CD4-positive, alpha-beta memory T cell (primary cell): ENCODE data around the gene TENT4B. TPM values are rescaled to one million over a fixed set of nuclear protein-coding genes. Genes with fewer than 3 reads are reported as not detected.

ENCODE experiments used
- CTCF ChIA-PET: fragments of 350-600 bp; sonication (Branson Sonifier 250); formaldehyde crosslinking; loops from one replicate; lab custom pipeline; 2021; ENCODE audit warnings: inconsistent platforms; ENCODE audit not compliant: partially characterized antibody; lab: Charles Lee
- POLR2A ChIA-PET: fragments of 350-600 bp; sonication (Branson Sonifier 250); formaldehyde crosslinking; loops from one replicate; lab custom pipeline; 2021; ENCODE audit not compliant: partially characterized antibody; lab: Charles Lee
- DNase-seq, 5 donors: peaks; one replicate each; pipeline versions ENCODE4 v3.0.0 to v3.0.0-alpha.2; 2020 to 2022; ENCODE audit warnings: mixed read lengths in 1 of 5
- H3K27ac ChIP-seq: one replicate; pipeline ENCODE4 v1.7.0; 2013; ENCODE audit warnings: low read depth, low read length
- H3K27me3 ChIP-seq: 2 replicates; pipeline ENCODE4 v1.7.0; 2013; ENCODE audit warnings: mild to moderate bottlenecking, low read length, moderate library complexity; ENCODE audit not compliant: insufficient read depth
- H3K36me3 ChIP-seq: 2 replicates; pipeline ENCODE4 v1.7.0; 2013; ENCODE audit warnings: mild to moderate bottlenecking, low read length, moderate library complexity; ENCODE audit not compliant: insufficient read depth
- H3K4me1 ChIP-seq: 2 replicates; pipeline ENCODE4 v1.7.0; 2013; ENCODE audit warnings: mild to moderate bottlenecking, low read length, moderate library complexity; ENCODE audit not compliant: insufficient read depth
- H3K4me3 ChIP-seq, 2 donors: one replicate each; pipeline ENCODE4 v1.7.0; 2013; ENCODE audit warnings: low read length in 2 of 2, mild to moderate bottlenecking in 1 of 2
- H3K9me3 ChIP-seq, 2 donors: one replicate each; pipeline ENCODE4 v1.7.0; 2013; ENCODE audit warnings: low read length in 2 of 2, control low read depth in 1 of 2; ENCODE audit not compliant: control insufficient read depth in 1 of 2
- H3K27ac Mint-ChIP-seq, 7 donors: one replicate each; pipeline ENCODE4 v1.8.0; 2020 to 2021; ENCODE audit warnings: mixed read lengths in 7 of 7, mild to moderate bottlenecking in 6 of 7, inconsistent platforms in 3 of 7, moderate library complexity in 3 of 7
- H3K27me3 Mint-ChIP-seq, 2 donors: one replicate each; pipeline ENCODE4 v1.8.0; 2020 to 2021; ENCODE audit warnings: mixed read lengths in 2 of 2
- H3K36me3 Mint-ChIP-seq, 2 donors: one replicate each; pipeline ENCODE4 v1.8.0; 2020 to 2021; ENCODE audit warnings: mixed read lengths in 2 of 2, inconsistent platforms in 1 of 2, mild to moderate bottlenecking in 1 of 2
- H3K4me1 Mint-ChIP-seq, 4 donors: one replicate each; pipeline ENCODE4 v1.8.0; 2020 to 2021; ENCODE audit warnings: mixed read lengths in 4 of 4, mild to moderate bottlenecking in 1 of 4
- H3K4me3 Mint-ChIP-seq, 8 donors: one replicate each; pipeline ENCODE4 v1.8.0; 2020 to 2021; ENCODE audit warnings: mixed read lengths in 8 of 8, mild to moderate bottlenecking in 7 of 8, moderate library complexity in 6 of 8, inconsistent platforms in 3 of 8
- H3K9me3 Mint-ChIP-seq, 8 donors: one replicate each; pipeline ENCODE4 v1.8.0; 2020 to 2021; ENCODE audit warnings: mixed read lengths in 8 of 8, mild to moderate bottlenecking in 5 of 8, inconsistent platforms in 3 of 8, moderate library complexity in 1 of 8
- intact Hi-C: fragments of 100-400 bp; cut with micrococcal nuclease; formaldehyde crosslinking; loops from one replicate; pipeline ENCODE4 v1.15.1; 2023
- polyA plus RNA-seq, 2 donors: library from polyadenylated mRNA; unstranded; fragments of 300-500 nt; fragmentation: Illumina TruSeq; gene quantifications; one replicate each; pipeline ENCODE4 v1.2.3, GENCODE V29; 2021
- total RNA-seq, 2 experiments: library from RNA; stranded (reverse); gene quantifications; one replicate each; pipeline ENCODE4 v1.2.3, GENCODE V29; 2021

TENT4B gene
- total and polyA plus RNA-seq, 4 experiments from 2014 or later, result 2.7 to 23.5 (median 15.2) TPM

GRCh38 chr16:50139580-50139979 is 13.5 kb upstream of the TENT4B start:
- H3K4me3 ChIP-seq, result no peak overlapping the region
- POLR2A ChIA-PET, result no interaction called here
- no peaks in the 10 kb centered on the region for H3K9me3 ChIP-seq
- no peaks in the 10 kb centered on the region for H3K4me1 Mint-ChIP-seq
- intact Hi-C loops, result no loop called here
- H3K36me3 Mint-ChIP-seq, result no peaks in the 10 kb centered on the region
- no peaks in the 10 kb centered on the region for H3K4me1 ChIP-seq
- H3K27ac ChIP-seq, result no peak overlapping the region
- no peaks in the 10 kb centered on the region for H3K36me3 ChIP-seq
- H3K27me3 ChIP-seq, result no peaks in the 10 kb centered on the region
- H3K9me3 Mint-ChIP-seq, result no peaks in the 10 kb centered on the region
- CTCF ChIA-PET, result no interaction called here
- no peaks in the 10 kb centered on the region for H3K27me3 Mint-ChIP-seq
- no peak for DNase-seq
- no peak overlapping the region for H3K4me3 Mint-ChIP-seq
- H3K27ac Mint-ChIP-seq, result no peak overlapping the region

DNA sequence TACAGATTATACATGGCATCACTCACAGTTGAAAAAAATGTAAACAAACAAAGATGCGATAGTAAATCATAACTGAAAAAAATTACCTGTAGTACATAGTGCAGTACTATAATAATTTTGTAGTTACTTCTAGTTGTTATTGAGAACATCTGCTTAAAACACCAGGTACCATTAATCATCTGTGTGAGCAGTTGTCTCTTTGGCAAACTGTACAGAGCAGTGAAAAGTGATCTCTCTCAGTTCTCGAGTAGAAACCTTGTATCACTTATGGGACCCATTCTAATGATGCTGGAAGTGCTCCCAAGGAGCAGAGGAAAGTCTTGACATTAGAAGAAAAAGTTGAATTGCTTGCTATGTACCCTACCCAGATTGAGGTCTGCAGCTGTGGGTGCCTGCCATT is 8.9 kb upstream of the TENT4B start:
- POLR2A ChIA-PET, result no interaction called here

DNA sequence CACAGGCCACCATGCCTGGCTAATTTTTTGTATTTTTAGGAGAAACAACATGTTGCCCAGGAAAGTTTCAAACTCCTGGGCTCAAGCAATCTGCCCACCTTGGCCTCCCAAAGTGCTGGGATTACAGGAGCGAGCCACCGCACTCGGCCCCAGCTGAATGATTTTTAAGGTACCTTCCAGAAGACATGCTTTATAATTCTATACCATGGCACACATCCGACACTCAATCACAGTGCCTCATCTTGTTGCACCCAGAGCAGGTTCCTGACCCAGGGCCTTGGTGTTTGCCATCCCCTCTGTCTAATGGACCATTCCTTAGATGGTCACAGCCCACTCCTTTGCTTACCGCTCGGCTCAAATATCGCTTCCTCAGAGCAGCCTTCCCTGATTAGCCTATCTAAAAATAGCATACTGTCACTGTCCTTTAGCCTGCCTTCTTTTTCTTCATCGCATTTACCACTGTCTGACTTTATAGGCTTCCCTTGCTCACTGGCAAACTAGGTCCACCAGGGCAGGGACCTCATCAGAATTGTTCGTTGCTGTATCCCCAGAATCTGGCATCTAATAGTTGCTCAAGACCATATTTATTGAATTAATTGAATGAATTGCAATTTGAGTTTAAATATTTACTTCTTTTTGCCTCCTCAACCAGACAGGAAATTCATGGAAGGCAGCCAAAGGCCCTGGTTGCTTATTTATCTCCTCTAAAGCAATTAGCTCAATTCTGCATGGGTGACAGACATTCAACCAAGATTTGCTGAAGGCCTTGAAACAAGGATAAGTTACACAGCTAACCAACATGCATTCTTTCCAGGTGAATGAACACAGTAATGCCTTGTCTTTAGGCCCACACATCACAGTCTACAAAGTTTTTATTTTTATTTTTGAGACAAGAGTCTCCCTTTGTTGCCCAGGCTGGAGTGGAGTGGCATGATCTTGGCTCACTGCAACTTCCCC is 6.3 kb upstream of the TENT4B start:
- no peaks in the 10 kb centered on the region for H3K9me3 Mint-ChIP-seq
- no peaks in the 10 kb centered on the region for H3K36me3 Mint-ChIP-seq
- H3K4me1 ChIP-seq, result peaks cover 7% of the 10 kb centered on the region
- intact Hi-C loops, result no loop called here
- H3K4me3 Mint-ChIP-seq, result no peak overlapping the region
- H3K27me3 Mint-ChIP-seq, result no peaks in the 10 kb centered on the region
- H3K9me3 ChIP-seq, result no peaks in the 10 kb centered on the region
- ChIA-PET CTCF (interaction anchor here (1.3 kb wide), 1 partner anchor 65 kb away, joined by 3 read pairs; no protein-coding TSS in a partner anchor), POLR2A (no interaction called here)
- no peak overlapping the region for H3K27ac ChIP-seq
- H3K27me3 ChIP-seq, result no peaks in the 10 kb centered on the region
- no peaks in the 10 kb centered on the region for H3K36me3 ChIP-seq
- no peak overlapping the region for H3K4me3 ChIP-seq
- no peak overlapping the region for H3K27ac Mint-ChIP-seq
- DNase-seq, result no peak
- peaks cover under 1 to 5% (median 2%) of the 10 kb centered on the region in 4 donors for H3K4me1 Mint-ChIP-seq

More for the DNA sequence above, 8.9 kb upstream of the TENT4B start:
- Mint-ChIP-seq H3K36me3 (no peaks in the 10 kb centered on the region), H3K4me3 (no peak overlapping the region), H3K27ac (no peak overlapping the region), H3K4me1 (no peaks in the 10 kb centered on the region), H3K27me3 (no peaks in the 10 kb centered on the region), H3K9me3 (no peaks in the 10 kb centered on the region)
- CTCF ChIA-PET, result no interaction called here
- no peak overlapping the region for H3K27ac ChIP-seq
- no peaks in the 10 kb centered on the region for H3K36me3 ChIP-seq
- H3K27me3 ChIP-seq, result no peaks in the 10 kb centered on the region
- no peaks in the 10 kb centered on the region for H3K9me3 ChIP-seq
- H3K4me3 ChIP-seq, result no peak overlapping the region
- H3K4me1 ChIP-seq, result no peaks in the 10 kb centered on the region
- DNase-seq, result no peak
- intact Hi-C loops, result no loop called here

- Histone ChIP-seq H3K27me3 (no peaks in the 10 kb centered on the region), H3K36me3 (no peaks in the 10 kb centered on the region), H3K4me1 (peaks cover 34% of the 10 kb centered on the region), H3K27ac (peak overlapping the region; percentile 89), H3K4me3 (no peak overlapping the region), H3K9me3 (no peaks in the 10 kb centered on the region)
- intact Hi-C loops, result loop anchor here (5.0 kb wide), 3 partner anchors 116 to 396 kb away; partner anchors contain the start of genes ADCY7, BRD7 and NKD1
- H3K36me3 Mint-ChIP-seq, result peaks cover 0 to 20% of the 10 kb centered on the region in 2 donors
- H3K27ac Mint-ChIP-seq, result peak overlapping the region in 5 of 7 donors; percentile 93 to 99 (median 97)
- H3K4me1 Mint-ChIP-seq, result peaks cover 17 to 30% (median 25%) of the 10 kb centered on the region in 4 donors
- no peaks in the 10 kb centered on the region for H3K27me3 Mint-ChIP-seq
- no peak for DNase-seq
- ChIA-PET CTCF (interaction anchor here (0.6 to 1.9 kb wide), 6 partner anchors 10 to 306 kb away, joined by 3 to 7 read pairs (median 4); partner anchors contain the start of genes CNEP1R1 and HEATR3), POLR2A (interaction anchor here (0.8 to 2.5 kb wide), 11 partner anchors 9 to 638 kb away, joined by 3 to 23 read pairs (median 5); partner anchors contain the start of genes HEATR3 and SNX20)
- H3K4me3 Mint-ChIP-seq, result peak overlapping the region in 5 of 8 donors; percentile 61 to 97 (median 92)
- no peaks in the 10 kb centered on the region for H3K9me3 Mint-ChIP-seq
Measured at GRCh38 chr16:50151322-50151721, 1.8 kb upstream of the TENT4B start.

- DNase-seq, result no peak
- Histone ChIP-seq H3K4me1 (peaks cover 38% of the 10 kb centered on the region), H3K9me3 (no peaks in the 10 kb centered on the region), H3K27ac (peak overlapping the region; percentile 89), H3K4me3 (peak overlapping the region; percentile 84 to 93), H3K36me3 (no peaks in the 10 kb centered on the region), H3K27me3 (no peaks in the 10 kb centered on the region)
- Mint-ChIP-seq H3K4me1 (peaks cover 20 to 34% (median 28%) of the 10 kb centered on the region in 4 donors), H3K36me3 (peaks cover 0 to 20% of the 10 kb centered on the region in 2 donors), H3K27me3 (no peaks in the 10 kb centered on the region), H3K27ac (peak overlapping the region; percentile 93 to 99 (median 97)), H3K9me3 (no peaks in the 10 kb centered on the region), H3K4me3 (peak overlapping the region; percentile 91 to 97 (median 94))
- intact Hi-C loops, result loop anchor here (1.0 to 5.0 kb wide), 7 partner anchors 59 to 589 kb away; partner anchors contain the start of genes ADCY7, BRD7, CNEP1R1 and NKD1
- ChIA-PET CTCF (interaction anchor here (0.6 to 1.6 kb wide), 6 partner anchors 10 to 305 kb away, joined by 3 to 5 read pairs (median 4); partner anchors contain the start of genes CNEP1R1 and HEATR3), POLR2A (interaction anchor here (0.8 to 2.5 kb wide), 16 partner anchors 9 to 637 kb away, joined by 3 to 23 read pairs (median 4); partner anchors contain the start of genes CNEP1R1, HEATR3 and SNX20)
Measured at GRCh38 chr16:50151756-50152155, 1.4 kb upstream of the TENT4B start.

DNA sequence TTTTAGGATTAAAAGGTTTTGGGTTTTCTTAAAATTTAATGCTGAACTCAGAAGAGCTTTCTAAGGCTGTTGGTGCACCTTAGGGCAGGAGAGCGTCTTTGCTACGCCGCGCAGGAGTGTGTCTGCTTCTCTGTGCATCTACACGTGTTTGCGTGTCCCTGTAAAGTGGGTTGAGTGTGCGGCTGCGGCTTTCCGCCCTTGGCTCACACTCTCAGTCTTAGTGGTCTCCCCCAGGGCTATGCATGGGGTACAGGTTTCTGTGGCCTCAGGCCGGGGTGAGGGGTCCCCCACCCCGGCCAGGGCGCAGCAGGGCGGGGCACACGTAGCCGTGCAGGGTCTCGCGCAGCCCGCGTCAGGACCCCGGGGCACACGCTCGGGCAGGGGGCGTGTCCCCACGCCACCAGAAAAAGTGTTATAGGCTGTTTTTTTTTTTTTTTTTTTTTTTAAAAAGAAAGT is 727 bp upstream of the TENT4B start:
- Mint-ChIP-seq H3K27ac (peak overlapping the region; percentile 93 to 99 (median 97)), H3K27me3 (no peaks in the 10 kb centered on the region), H3K36me3 (peaks cover 3 to 23% of the 10 kb centered on the region in 2 donors), H3K4me1 (peaks cover 25 to 40% (median 33%) of the 10 kb centered on the region in 4 donors), H3K4me3 (peak overlapping the region; percentile 91 to 97 (median 94)), H3K9me3 (no peaks in the 10 kb centered on the region)
- no peaks in the 10 kb centered on the region for H3K9me3 ChIP-seq
- intact Hi-C loops, result loop anchor here (1.0 to 5.0 kb wide), 7 partner anchors 58 to 588 kb away; partner anchors contain the start of genes ADCY7, BRD7, CNEP1R1 and NKD1
- ChIA-PET POLR2A (interaction anchor here (0.8 to 2.5 kb wide), 19 partner anchors 8 to 637 kb away, joined by 3 to 23 read pairs (median 4); partner anchors contain the start of genes CNEP1R1, HEATR3 and SNX20), CTCF (interaction anchor here (0.6 to 1.6 kb wide), 5 partner anchors 11 to 127 kb away, joined by 3 to 5 read pairs (median 4); partner anchors contain the start of genes CNEP1R1 and HEATR3)
- H3K27me3 ChIP-seq, result no peaks in the 10 kb centered on the region
- H3K27ac ChIP-seq, result peak overlapping the region; percentile 89
- peak overlapping the region; percentile 84 to 93 for H3K4me3 ChIP-seq
- peaks cover 43% of the 10 kb centered on the region for H3K4me1 ChIP-seq
- DNase-seq, result peak in 4 of 5 donors; percentile 74 to 83 (median 77)
- H3K36me3 ChIP-seq, result no peaks in the 10 kb centered on the region
